ENCODE measurements around the gene DLGAP1.

- TF ChIP-seq OSR1 (CRISPR knock-in tag; IDR thresholded peaks at IDR 0.05) (no peak), GLIS3 (CRISPR knock-in tag; IDR thresholded peaks at IDR 0.05) (no peak), ZC3H10 (CRISPR knock-in tag; IDR thresholded peaks at IDR 0.05) (no peak)
Measured at GRCh38 chr18:3619746-3620145, 835.4 kb downstream of the DLGAP1 start.

Measured in SK-N-SH treated with all-trans-retinoic acid at 6 μM for 48 hours (cell line).